ENCODE data around the gene PTPN20.

PTPN20 gene

GRCh38 chr10:47050618-47051455, 139.6 kb downstream of the PTPN20 start:
- DNase-seq = no peak

GRCh38 chr10:47051741-47052238, 140.6 kb downstream of the PTPN20 start:
- DNase-seq = no peak
